ENCODE data around the gene ESYT3.
"Not testable (repeated sequence)": the region's sequence is repeated elsewhere in the genome, so short reads cannot be mapped to it uniquely, and the experiment has no call there.

ESYT3 gene

GRCh38 chr3:138492980-138493675, 58.7 kb downstream of the ESYT3 start:
- H3K27ac ChIP-seq, result no peak overlapping the region
- no peak for TF ChIP-seq CTCF (conservative IDR thresholded peaks at IDR 0.05)

- TF ChIP-seq CTCF (conservative IDR thresholded peaks at IDR 0.05), result no peak
- H3K27ac ChIP-seq, result no peak overlapping the region
These were observed 59.6 kb downstream of the ESYT3 start for GRCh38 chr3:138493804-138494606.

GRCh38 chr3:138494607-138494929, 60.2 kb downstream of the ESYT3 start:
- no peak for TF ChIP-seq CTCF (conservative IDR thresholded peaks at IDR 0.05)
- H3K27ac ChIP-seq, result no peak overlapping the region

- not testable (repeated sequence) for H3K27ac ChIP-seq
These were observed 61.2 kb downstream of the ESYT3 start for GRCh38 chr3:138495638-138496037.

GRCh38 chr3:138496436-138496835, 62.0 kb downstream of the ESYT3 start:
- no peak for TF ChIP-seq CTCF (conservative IDR thresholded peaks at IDR 0.05)
- no peak overlapping the region for H3K27ac ChIP-seq

- TF ChIP-seq CTCF (conservative IDR thresholded peaks at IDR 0.05), result no peak
- no peak overlapping the region for H3K27ac ChIP-seq
These were observed 62.6 kb downstream of the ESYT3 start for GRCh38 chr3:138497021-138497420.

- TF ChIP-seq CTCF (conservative IDR thresholded peaks at IDR 0.05), result no peak
- H3K27ac ChIP-seq, result no peak overlapping the region
These were observed 63.4 kb downstream of the ESYT3 start for GRCh38 chr3:138497851-138498250.

- no peak overlapping the region for H3K27ac ChIP-seq
- TF ChIP-seq CTCF (conservative IDR thresholded peaks at IDR 0.05), result no peak
These were observed 64.6 kb downstream of the ESYT3 start for GRCh38 chr3:138498991-138499390.

All from VCaP (cell line).